HG02571 (cell line): ENCODE data around the gene FOXG1.

Source experiments
- ATAC-seq: cut with Tn5 transposase; IDR thresholded peaks from one replicate; pipeline ENCODE4 v1.9.1; 2021; ENCODE audit warnings: mild to moderate bottlenecking, moderate library complexity; ENCODE audit not compliant: unreplicated experiment

Gene FOXG1

GRCh38 chr14:28761438-28762291 lies 4.9 kb upstream of the FOXG1 start:
- no peak for ATAC-seq

- ATAC-seq, result no peak
These were observed 4.2 kb upstream of the FOXG1 start for GRCh38 chr14:28762303-28762954.

GRCh38 chr14:28762955-28763326 lies 3.6 kb upstream of the FOXG1 start:
- ATAC-seq, result no peak

GRCh38 chr14:28763751-28764256 lies 2.8 kb upstream of the FOXG1 start:
- no peak for ATAC-seq

GRCh38 chr14:28764257-28765160 lies 2.1 kb upstream of the FOXG1 start:
- ATAC-seq, result no peak

GRCh38 chr14:28765169-28765830 lies 1.3 kb upstream of the FOXG1 start:
- ATAC-seq, result no peak

GRCh38 chr14:28765831-28766468 lies 637 bp upstream of the FOXG1 start:
- ATAC-seq, result no peak

GRCh38 chr14:28767030-28767852 lies 654 bp downstream of the FOXG1 start:
- no peak for ATAC-seq

- no peak for ATAC-seq
These were observed 1.5 kb downstream of the FOXG1 start for GRCh38 chr14:28767853-28768741.

GRCh38 chr14:28769276-28769880 lies 2.8 kb downstream of the FOXG1 start:
- ATAC-seq, result no peak

GRCh38 chr14:28770061-28770460 lies 3.5 kb downstream of the FOXG1 start:
- ATAC-seq, result no peak

- ATAC-seq, result no peak
These were observed 4.0 kb downstream of the FOXG1 start for GRCh38 chr14:28770630-28771029.

- no peak for ATAC-seq
These were observed 4.6 kb downstream of the FOXG1 start for GRCh38 chr14:28771168-28771567.

GRCh38 chr14:28772613-28773012 lies 6.0 kb downstream of the FOXG1 start:
- no peak for ATAC-seq

GRCh38 chr14:28773176-28773575 lies 6.6 kb downstream of the FOXG1 start:
- ATAC-seq, result no peak

GRCh38 chr14:28773861-28774691 lies 7.5 kb downstream of the FOXG1 start:
- no peak for ATAC-seq
